Astrocyte of the cerebellum (primary cell): ENCODE measurements around the gene PSAP.

Source experiments
- DNase-seq: peaks from one replicate; pipeline ENCODE4 v3.0.0-alpha.2; 2011; ENCODE audit warnings: low read depth
- H3K4me3 ChIP-seq: 2 replicates; pipeline ENCODE4 v1.5.1; 2011; ENCODE audit warnings: mild to moderate bottlenecking, low read depth, low read length, moderate library complexity
- CTCF ChIP-seq: IDR thresholded peaks from 2 replicates; pipeline ENCODE4 v1.5.1; 2012; ENCODE audit warnings: low read length, low read depth, moderate library complexity, mild to moderate bottlenecking; ENCODE audit errors: missing control alignments
- in situ Hi-C: cut with HindIII; loops from 2 replicates; pipeline ENCODE4 v1.10.0; 2017; ENCODE audit warnings: low sequenced_read_pairs

Gene PSAP

GRCh38 chr10:71796749-71797405, 54.2 kb downstream of the PSAP start:
- no peak for TF ChIP-seq CTCF
- in situ Hi-C loops = no loop called here

GRCh38 chr10:71795248-71795647, 55.8 kb downstream of the PSAP start:
- H3K4me3 ChIP-seq = no peak overlapping the region
- DNase-seq = no peak
- in situ Hi-C loops = no loop called here
- no peak for TF ChIP-seq CTCF

More at GRCh38 chr10:71796749-71797405, 54.2 kb downstream of the PSAP start:
- DNase-seq = no peak
- no peak overlapping the region for H3K4me3 ChIP-seq

GRCh38 chr10:71790749-71791440, 60.2 kb downstream of the PSAP start:
- in situ Hi-C loops = no loop called here
- H3K4me3 ChIP-seq = no peak overlapping the region
- no peak for TF ChIP-seq CTCF
- no peak for DNase-seq

- in situ Hi-C loops = no loop called here
- TF ChIP-seq CTCF = no peak
Measured at GRCh38 chr10:71789871-71790270, 61.2 kb downstream of the PSAP start.

GRCh38 chr10:71788954-71789353, 62.1 kb downstream of the PSAP start:
- no peak for TF ChIP-seq CTCF

More at GRCh38 chr10:71789871-71790270, 61.2 kb downstream of the PSAP start:
- DNase-seq = no peak
- H3K4me3 ChIP-seq = no peak overlapping the region

GRCh38 chr10:71784679-71785272, 66.3 kb downstream of the PSAP start:
- no peak overlapping the region for H3K4me3 ChIP-seq
- no peak for TF ChIP-seq CTCF
- in situ Hi-C loops = no loop called here
- DNase-seq = no peak

More at GRCh38 chr10:71788954-71789353, 62.1 kb downstream of the PSAP start:
- in situ Hi-C loops = no loop called here
- no peak overlapping the region for H3K4me3 ChIP-seq
- DNase-seq = no peak
